GM21390 (cell line): ENCODE results near the gene CDH4.

ENCODE experiments used
- ATAC-seq: cut with Tn5 transposase; IDR thresholded peaks from one replicate; pipeline ENCODE4 v1.9.1; 2021; ENCODE audit not compliant: unreplicated experiment

Gene CDH4

GRCh38 chr20:61281286-61281795, 29.3 kb downstream of the CDH4 start:
- ATAC-seq: no peak

- no peak for ATAC-seq
Observed at GRCh38 chr20:61284752-61285151, 32.7 kb downstream of the CDH4 start.

GRCh38 chr20:61285152-61285645, 33.1 kb downstream of the CDH4 start:
- no peak for ATAC-seq

- ATAC-seq: no peak
Observed at GRCh38 chr20:61285691-61286090, 33.6 kb downstream of the CDH4 start.

GRCh38 chr20:61287583-61288275, 35.7 kb downstream of the CDH4 start:
- no peak for ATAC-seq

DNA sequence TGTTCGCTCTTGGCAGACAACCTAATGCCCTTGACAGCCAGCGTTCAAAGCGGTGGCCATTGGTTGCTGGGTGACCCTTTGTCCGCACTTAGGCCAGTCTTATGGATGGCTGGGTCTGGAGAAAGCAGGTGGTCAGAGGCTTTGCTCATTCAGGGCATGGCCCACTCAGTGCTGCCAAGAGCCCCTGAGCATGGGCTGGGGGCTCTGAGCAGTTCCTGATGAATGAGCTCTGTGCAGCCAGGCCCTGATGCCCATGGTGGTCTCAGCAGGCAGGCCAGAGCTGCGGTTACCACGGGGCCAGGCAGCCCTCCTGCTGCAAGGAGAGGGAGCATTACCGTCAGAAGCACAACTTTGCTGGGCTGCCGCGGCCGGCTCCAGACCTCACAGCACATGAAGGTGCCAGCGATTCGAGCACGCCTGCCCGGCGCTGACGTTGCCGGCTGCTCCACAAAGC, 36.3 kb downstream of the CDH4 start:
- no peak for ATAC-seq

GRCh38 chr20:61289166-61289565, 37.1 kb downstream of the CDH4 start:
- no peak for ATAC-seq

DNA sequence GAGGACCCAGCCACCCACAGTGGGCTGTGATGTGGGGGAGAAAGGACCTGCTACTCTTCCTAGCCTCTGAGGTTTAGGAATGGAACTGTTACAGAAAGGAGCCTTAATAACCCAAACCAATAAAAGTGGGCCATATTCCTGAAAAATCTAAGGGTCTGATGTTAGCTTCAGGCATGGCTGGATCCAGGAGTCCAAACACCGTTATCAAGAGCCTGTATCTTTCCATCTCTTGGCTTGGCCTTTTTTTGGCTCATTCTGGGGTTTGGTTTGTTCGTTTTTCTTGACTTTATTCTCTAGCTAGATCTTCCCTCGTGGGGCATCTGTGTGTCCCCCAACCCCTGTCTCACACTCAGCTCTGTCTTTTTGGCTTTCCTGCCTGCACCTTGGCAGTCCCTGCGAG, 38.7 kb downstream of the CDH4 start:
- no peak for ATAC-seq

DNA sequence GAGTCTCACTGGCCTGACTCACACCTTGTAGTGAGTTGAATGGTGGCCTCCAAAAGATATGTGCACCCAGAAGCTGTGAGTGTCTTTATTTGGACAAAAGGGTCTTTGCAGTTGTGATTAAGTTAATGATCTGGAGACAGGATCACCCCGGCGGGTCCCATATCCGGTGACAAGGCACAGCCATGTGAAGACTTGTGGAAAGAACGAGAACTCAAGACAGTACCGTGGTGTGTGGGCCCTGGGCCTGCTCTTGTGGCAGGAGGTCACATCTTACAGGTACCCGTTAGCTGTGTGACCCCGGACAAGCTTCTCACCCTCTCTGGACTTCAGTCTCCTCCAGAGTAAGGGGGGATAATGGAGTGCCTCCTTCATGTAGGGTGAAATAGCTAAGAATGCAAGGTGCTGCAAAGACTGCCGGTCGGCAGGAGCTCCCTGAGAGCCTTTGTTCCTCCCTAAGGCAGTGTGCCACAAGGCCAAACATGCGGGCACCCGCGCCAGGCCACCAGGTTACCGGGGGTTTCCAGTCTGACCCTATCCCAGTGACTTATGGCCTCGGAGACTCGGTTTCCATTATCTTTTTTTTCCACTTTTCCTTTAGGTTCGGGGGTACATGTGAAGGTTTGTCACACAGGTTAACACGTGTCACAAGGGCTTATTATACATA, 39.2 kb downstream of the CDH4 start:
- ATAC-seq: no peak

DNA sequence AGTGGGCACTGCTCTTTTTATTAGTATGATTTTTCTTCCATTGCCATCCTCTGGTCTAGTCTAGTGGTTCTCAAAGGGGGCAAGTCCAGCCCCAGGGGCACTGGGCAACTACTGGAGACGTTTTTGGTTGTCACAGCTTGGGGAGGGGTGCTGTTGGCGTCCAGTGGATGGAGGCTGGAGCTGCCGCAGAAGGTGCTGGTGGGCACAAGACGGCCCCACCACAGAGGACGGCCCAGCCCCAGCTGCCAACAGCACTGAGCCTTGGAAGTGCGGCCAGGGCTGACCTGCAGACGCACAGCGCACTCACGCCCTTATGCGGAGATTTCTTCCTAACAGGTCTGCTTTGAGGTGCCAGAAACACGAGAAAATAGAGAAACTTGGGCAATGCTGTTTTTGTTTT, 40.3 kb downstream of the CDH4 start:
- no peak for ATAC-seq

GRCh38 chr20:61292821-61293612, 41.0 kb downstream of the CDH4 start:
- ATAC-seq: no peak

GRCh38 chr20:61293951-61294350, 41.9 kb downstream of the CDH4 start:
- ATAC-seq: no peak

- ATAC-seq: no peak
Observed at GRCh38 chr20:61295249-61295648, 43.2 kb downstream of the CDH4 start.

DNA sequence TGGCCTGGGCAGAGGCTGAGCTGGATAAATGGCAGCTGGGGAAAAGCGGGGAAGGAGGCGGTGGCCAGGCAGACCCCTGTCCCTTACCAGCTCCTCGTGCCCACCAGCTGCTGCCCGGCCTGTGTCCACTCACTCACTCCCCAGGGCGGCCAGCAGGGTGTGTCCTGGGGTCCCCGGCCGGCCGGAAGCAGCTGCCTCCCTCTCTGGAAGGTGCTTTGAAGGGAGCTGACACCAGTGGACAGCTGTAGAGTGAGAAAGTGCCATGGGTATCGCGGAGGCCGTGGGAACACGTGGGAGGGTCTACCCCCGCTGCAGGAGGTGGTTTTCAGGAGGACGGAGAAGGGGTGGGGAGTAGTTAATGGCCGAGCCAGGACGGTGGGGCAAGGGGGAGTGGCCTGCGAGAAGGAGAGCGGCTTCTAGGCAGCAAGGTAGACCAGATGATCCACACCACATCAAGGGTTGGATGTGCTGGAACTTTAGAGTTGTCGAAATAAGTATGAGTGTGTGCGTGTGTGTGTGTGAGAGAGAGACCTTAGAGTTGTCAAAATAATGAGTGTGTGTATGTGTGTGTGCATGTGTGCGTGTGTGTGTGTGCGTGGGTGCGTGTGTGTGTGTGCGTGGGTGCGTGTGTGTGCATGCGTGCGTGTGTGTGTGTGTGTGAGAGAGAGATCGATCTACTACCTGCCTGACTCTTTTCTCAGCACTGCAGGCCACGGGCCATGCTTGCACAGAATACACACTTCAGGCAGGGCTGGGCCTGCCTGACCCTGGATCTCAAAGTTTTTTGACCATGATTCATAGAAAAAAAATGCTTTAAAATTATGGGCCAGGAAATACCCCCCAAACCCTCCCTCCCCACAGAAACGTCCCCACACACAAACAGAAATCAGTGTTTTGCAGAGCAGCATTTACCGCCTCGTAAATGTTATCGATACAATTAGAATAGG, 43.9 kb downstream of the CDH4 start:
- ATAC-seq: no peak

- no peak for ATAC-seq
Observed at GRCh38 chr20:61296629-61297019, 44.6 kb downstream of the CDH4 start.

DNA sequence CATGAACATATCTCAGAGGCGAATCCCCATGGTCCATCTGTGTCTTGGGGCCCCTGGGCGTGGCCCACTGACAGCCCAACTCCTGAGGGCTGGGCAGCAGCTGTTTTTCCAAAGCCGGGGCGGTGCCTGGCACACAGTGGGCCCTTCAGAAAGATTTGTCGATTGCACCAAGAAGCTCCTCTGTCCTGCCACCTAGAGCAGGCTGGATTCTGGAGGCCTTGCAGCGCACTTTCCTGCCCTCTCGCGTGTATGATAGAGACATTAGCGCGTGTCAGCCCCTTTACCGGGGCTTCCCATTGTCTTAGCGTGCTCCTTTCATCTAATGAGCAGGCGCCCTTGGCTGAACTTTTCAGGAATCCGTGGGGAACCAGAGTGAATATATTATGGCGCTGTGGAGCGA, 45.4 kb downstream of the CDH4 start:
- ATAC-seq: no peak

GRCh38 chr20:61297986-61298385, 45.9 kb downstream of the CDH4 start:
- ATAC-seq: no peak

- ATAC-seq: no peak
Observed at GRCh38 chr20:61298661-61299060, 46.6 kb downstream of the CDH4 start.

DNA sequence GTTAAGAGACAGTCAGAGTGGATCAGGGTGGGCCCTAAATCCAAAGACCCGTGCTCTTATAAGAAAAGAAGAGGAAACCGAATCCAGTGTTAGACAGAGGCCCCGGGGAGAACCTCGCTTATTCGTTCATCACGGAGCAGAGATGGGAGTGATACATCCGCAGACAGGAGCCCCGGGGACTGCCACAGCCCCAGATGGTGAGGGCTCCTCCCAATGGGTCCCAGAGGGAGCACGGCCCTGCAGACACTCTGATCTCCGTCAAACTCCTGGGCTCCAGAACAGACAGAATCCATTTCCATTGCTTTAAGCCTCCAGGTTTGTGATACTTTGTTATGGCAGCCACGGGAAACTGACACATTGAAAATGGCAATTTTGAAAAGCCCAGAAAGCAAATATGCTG, 47.0 kb downstream of the CDH4 start:
- no peak for ATAC-seq

GRCh38 chr20:61299618-61300017, 47.6 kb downstream of the CDH4 start:
- ATAC-seq: no peak
